HG02852 (cell line): ENCODE data around the gene FARS2.

ENCODE experiments used
- ATAC-seq: cut with Tn5 transposase; IDR thresholded peaks from one replicate; pipeline ENCODE4 v1.9.1; 2021; ENCODE audit warnings: mild to moderate bottlenecking, moderate library complexity; ENCODE audit not compliant: unreplicated experiment

Gene FARS2

DNA sequence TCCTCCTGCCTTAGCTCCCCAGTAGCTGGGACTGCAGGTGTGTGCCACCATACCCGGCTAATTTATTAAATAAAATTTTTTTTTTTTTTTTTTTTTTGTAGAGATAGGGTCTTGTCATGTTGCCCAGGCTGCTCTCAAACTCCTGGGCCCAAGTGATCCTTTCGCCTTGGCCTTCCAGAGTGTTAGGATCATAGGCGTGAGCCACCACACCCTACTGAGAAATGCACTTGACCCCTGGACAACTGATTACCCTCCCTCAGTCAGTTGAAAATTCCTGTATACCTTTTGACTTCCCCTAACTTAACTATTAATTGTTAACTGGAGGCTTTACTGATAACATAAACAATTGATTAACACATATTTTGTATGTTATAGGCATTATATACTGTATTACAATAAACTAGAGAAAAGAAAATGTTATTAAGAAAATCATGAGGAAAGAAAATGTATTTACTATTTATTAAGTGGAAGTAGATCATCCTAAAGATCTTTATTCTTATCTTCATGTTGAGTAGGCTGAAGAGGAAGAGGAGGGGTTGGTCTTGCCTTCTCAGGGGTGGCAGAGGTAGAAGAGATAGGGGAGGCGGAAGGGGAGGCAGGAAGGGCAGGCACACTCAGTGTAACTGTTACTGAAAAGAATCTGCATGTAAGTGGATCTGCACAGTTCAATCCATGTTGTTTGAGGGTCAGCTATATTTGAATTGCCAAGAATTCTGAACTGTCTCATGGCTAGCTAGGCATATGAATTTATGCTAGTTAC, 104.3 kb downstream of the FARS2 start:
- ATAC-seq, result no peak

DNA sequence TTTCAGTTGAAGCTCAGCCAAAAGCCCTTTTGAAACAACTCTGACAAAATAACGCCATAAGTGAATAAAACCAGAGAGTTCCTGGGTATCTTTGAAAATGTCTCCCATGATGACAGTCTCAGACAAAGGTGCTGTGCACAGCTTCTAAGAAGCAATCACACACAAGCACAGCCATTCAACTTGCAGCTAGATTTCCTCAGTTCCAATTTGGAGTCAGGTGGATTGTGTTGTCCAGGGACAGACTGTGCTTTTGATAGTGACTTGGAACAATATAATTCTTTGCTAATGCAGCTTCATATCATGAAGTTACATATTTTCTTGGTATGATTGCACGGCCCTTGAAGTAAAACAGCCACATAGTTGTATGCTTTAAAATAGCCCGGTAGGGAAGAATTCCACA, 105.6 kb downstream of the FARS2 start:
- ATAC-seq, result no peak

DNA sequence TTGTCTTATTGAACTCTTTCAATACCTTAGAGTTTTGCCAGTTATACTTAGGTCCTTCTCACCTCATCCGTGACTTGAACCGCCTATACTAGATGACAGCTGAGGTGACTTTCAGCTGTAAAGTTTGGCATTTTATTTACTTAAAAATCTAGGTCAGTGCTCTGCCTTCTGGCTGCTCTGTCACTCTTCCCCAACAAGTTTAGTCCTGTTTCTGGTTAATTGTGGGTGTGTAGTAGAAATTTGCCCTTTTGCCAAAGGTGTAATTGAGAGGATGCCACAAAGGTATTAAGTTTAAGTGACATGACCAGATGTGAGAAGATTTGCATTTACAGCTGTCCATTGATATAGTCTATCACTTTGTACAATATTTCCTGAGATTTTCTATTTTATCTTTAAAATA, 106.2 kb downstream of the FARS2 start:
- no peak for ATAC-seq

DNA sequence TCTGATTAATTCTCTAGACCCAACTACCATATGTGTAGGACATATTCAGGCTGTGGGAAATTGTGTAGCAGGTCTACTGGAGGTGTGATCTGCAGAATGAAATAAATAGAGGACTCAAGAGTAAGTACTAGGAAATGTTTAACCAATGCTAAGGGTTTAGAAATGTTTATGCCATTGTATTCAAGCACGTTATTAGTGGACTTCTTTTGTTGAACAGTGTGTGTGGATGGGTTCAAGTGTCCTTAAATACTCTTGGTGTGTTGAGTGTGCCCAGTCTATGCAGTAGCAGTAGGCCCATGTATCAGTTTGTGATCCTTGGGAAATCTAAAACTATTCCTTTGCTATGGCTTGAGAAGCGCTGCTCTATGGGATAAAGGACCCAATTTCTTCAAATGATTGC, 112.1 kb downstream of the FARS2 start:
- ATAC-seq, result no peak

DNA sequence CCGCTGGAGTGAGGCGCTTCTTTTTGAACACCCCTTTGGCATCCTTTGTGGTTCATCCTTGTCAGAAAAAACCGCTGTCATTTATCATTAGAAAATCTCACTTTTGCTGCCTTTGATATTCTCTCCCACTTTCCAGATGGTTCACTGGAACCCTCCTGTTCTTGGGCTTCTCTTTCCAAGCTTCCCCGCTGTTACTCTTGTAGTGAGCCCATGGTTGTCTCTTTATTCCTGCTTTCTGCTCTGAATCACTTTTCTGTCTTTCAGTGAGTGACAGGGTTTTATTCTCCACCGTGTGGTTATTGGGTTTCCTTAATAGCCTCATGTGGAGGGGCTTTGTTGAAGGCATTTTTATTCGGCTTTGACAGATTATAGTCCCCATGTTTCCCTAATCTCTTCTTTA, 117.0 kb downstream of the FARS2 start:
- ATAC-seq, result no peak

DNA sequence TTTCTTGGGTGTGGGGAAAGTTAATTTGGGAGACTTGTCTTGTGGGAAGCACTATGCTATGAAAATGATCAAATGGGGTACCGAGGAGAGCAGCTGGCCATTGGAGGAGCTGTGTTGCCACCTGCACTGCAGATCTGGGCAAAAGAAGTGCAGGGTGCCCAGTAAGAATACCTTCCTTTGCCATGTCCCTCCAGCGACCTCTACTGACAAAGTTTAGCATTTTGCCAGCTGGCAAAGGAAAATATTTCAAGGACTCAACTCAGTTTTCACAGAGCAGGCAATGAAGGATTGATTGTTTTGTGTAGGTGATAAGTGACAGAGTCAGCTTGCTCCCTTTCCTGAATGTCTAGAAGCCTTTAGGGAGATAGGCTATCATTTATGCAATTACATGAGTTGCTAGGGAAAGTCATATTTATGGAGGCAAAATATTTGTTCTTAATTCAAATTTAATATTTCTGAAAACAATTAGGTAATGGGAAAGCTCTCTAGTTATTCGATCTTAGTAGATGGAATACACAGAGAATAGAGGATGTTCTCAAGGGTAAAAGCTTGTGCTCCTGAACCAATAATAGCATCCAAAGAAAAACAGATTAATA, 118.4 kb downstream of the FARS2 start:
- ATAC-seq, result no peak

DNA sequence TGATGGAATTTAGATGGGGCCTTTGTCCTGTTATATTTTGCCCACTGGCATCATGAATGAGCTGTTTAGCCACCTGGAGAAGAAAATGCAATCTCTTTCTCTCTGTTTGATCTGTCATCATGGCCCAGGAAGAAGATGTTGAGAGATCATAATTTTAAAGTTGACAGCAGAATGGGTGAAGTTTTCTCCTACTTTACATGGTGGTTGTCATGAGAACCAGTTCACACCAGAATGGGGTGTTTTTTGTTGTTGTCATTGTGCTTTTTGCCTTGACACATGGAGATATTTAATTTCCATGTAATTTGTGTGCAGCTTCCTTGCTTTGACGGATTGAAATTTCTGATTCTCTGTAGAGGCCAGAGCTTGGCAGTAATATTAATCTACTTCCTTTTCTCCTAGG, 122.5 kb downstream of the FARS2 start:
- no peak for ATAC-seq

DNA sequence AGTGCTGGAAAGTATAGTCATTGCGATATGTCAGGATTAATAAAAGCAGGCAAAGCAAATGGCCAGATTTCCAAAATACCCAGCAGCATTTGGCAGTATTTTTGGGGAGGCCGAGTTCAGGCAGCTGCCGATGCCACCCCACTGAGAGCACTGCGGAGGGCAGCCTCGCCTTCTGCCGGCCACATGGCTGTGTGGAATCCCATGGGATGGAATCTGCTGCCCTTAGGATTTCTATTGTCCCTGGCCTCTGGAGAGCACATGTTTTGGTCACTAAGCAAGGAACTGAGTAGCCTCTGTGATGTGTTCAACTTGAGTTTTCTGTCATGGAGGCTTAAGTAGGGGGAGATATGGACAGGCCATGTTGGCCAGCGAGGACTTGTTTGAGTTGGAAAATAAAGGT, 123.0 kb downstream of the FARS2 start:
- no peak for ATAC-seq

DNA sequence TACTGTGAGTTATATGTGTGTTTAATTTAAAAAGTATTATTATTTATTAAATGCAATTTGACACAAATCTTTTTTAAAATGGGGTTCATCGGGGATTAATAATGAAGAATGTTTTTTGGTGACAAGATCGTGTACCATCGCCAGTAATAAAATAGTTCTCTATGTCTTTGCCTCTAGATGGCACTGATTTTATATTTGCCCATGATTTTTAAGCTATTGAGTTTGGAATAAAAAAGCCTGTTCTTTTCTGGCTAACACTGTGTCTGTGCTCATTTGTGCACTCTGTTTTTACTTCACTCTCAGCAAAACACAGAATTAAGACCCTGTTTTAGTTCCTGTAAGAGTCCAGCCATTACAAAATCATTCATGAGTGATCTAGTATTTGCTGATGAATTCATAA, 127.0 kb downstream of the FARS2 start:
- no peak for ATAC-seq

DNA sequence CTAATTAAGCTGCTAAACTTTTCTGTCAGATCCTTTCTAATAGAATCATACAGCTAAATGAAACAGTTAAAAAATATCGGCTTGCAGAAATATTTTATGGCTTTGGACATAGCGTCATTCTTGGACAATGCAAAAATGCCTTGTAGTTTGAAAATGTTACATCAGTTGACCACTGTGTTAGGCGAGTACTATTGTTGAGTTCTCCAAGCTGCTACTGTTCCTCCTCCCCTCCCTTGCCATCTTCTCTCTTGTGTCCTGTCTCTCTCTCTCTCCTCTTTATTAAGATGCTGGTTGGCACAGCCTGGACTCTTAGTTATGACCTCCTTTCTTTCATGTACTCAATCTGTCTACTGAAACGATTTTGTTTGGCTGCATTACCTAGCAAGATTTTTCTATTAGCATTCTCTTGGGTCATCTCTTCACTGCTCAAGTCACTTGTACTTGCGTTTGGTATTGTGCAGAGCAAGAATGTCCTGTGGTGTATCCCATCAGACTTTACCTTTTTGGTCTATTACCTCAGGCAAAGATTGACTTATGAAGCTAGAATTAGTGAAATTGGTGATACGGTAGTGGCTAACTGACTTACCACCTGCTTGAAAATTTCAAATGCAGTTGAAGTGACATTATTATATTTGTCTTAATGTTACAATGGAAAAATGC, 127.9 kb downstream of the FARS2 start:
- no peak for ATAC-seq

DNA sequence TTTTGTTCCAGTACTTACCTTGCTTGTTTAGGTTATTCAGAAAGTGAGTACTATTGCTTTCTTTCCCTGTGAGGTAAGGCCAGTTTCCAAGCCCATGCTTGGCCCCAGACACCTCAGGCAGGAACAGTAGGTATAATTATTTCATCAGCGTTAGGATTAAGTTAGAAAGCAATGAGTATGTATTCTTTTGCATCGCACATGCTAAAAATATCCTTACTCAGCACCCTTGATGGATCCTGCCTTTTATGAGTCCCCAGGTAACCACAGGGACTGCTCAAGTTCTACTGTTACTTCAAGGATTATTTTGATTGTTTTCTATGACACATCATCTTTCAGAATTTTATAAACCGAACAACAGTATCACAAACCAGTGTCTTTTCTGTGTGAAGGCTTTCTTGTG, 128.9 kb downstream of the FARS2 start:
- ATAC-seq, result no peak

DNA sequence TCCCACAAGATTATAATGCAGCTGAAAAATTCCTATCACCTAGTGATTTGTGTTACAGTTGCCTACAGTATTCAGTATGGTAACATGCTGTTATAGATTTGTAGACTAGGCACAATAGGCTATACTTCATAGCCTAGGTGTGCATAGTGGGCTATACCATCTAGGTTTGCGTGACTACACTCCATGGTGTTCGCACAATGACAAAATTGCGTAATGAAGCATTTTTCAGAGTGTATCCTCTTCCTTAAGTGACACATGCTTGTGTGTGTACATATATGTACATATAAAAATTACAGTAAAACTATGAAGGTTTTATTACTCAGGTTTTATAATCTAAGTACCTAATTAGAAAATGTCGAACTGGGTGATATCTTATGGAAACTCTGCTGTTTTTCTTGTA, 133.0 kb downstream of the FARS2 start:
- no peak for ATAC-seq

DNA sequence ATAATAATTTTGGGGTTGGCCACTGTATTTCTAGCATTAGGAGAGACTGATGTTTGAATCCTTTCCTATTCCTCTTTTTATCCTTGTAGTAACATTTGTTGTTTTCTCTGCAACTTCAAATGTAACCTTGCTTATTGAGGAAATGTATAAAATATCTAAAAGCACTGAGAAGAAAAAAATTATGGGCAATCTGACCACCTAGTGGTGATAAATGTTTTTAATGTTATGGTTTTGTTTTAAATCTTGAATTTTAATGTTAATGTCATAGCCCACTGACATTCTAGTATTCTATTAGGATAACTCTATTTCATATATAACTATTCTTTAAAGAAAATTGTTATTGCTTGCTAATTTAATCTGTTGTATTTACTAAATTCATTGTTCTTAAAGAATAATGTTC, 134.4 kb downstream of the FARS2 start:
- ATAC-seq, result no peak

DNA sequence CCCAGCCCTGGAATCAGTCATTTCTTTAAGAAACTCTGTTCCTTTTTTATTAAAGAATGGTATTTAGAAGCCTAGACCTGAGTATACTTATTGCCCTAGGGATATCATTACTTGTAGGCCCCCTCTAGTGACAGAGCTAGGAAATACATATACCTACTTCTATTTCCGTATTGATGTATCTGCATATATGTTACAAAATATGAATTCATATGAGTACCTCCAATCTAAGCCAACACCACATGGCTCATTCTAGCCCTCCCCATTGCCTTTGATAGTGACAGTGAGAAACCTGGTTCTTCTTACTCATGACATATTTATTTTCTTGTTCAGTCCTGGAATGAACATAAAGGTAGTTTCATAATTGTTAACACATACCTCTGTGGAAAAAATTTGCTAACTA, 137.2 kb downstream of the FARS2 start:
- ATAC-seq, result no peak

DNA sequence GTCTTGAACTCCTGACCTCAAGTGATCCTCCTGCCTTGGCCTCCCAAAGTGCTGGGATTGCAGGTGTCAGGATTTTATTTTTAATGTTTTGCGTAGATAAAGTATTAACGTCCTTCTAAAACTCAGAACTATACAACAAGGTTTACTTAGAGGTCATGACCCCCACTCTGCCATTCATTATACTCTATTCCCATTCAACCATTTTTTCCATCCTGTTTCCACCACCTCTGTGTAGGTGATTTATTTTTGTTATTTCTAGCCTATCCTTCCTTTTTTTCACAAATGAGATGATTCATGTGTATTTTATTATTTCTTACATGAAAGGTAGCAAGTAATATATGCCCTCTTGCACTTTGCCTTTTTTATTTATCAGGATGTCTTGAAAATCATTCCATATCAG, 138.1 kb downstream of the FARS2 start:
- no peak for ATAC-seq

DNA sequence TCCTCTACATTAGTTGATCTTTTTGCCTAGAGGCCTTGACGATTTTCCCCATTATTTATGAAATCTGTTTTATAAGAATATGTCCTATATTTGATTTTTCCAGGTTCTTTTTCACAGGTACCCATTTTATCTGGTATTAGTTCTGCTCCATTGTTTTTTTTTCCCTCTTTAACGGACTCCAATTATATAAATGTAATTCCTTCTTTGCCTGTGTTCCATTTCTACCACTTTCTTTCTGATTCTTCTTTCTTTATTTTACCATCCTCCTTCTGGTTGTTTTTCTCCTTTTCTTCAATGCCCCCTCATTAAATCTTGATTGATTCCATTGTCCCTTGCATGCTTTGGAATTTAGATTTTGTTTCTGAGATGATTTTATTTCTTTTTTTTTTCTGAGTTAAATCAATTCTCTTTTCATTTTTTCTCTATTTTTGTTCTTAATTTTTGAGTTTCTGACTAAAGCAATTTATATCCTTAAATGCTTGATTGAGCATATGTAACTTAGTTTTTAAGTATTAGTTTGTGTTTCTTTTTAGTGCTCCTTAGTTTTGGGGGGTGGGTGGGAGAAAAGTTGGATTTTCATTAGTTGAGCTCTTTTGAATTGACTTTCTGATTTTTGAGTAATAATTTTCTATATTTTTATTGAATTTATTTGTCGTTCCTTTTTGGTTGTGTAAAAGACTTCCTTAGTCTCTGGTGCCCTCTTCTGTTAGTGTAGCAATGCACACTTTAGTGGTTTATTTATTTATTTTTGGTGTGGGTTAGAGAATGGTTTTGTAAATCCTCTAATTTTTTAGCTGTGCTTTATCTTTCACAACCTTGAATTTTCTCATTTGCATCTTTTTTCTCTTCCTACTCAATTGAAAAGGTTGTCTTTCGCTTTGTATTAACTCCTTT, 140.8 kb downstream of the FARS2 start:
- ATAC-seq, result no peak

DNA sequence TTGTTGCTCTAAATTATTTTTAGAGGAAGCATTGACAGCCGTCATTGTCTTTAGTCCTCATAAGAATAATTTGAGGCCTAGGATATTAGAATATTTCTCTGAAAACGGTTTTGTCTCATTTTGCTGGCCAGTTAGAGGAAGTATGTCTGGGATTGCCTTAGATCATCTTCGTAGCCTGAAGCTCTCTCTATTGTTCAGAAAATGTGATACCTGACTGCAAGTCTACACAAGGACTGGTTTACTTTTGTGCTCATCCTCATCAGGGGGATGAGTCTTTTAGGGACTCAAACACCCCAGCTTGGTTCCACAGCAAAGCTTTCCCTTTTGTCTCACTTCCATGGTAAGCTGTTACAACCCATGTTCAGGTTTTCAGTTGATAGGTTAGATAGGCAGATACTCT, 141.8 kb downstream of the FARS2 start:
- ATAC-seq, result no peak

DNA sequence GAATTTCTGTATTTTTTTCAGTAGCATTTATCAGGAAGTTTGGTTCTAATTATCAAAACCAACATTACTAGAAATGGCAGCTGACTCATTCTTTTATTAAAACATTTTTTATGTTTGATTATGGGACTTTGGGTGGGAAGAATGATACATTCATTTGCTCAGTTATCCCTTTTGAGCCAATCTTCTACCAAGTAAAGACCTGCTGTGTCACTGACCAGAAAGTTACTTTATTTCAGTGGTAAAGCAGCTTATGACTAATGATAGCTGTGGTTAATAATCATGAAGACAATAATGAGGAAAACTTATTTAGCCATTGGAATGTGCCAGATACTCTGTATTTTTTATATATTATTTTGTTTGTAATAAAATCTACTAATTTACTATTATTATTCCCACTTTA, 142.3 kb downstream of the FARS2 start:
- ATAC-seq, result no peak

DNA sequence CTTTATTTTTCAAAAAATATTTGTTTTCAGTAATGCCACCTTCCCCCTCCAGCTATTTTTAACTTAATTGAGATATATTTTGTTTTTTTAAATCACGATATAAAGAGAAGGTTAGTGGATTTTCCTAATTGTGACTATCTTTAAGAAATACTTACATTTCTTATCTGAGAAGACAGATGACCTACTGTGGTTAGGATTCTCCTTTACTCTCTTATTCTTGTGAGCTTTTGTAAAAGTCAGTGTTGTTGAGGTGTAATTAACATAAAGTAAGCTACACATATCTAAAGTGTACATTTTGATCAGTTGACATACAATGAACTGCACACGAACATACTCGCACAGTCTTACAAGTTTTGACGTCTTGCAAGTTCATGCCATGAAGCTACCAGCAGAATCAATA, 144.7 kb downstream of the FARS2 start:
- ATAC-seq, result no peak

DNA sequence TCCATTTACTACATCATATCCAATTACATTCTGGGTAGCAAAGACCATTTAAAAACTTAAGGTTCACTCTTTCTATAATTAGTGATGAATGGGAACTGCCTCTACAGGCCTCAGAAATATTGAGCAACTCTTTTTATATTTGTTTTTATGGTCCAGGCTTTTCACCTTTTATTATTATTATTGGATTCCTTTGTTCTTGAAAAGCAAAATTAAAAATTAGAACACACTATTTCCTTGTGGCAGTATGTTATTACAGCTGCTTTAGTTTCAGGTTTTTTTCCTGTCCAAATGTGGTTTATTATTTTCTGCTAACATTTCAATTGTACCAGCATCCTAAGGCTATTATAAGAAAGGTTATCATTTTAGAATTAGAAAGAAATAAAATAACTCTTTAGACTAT, 150.1 kb downstream of the FARS2 start:
- ATAC-seq, result no peak

DNA sequence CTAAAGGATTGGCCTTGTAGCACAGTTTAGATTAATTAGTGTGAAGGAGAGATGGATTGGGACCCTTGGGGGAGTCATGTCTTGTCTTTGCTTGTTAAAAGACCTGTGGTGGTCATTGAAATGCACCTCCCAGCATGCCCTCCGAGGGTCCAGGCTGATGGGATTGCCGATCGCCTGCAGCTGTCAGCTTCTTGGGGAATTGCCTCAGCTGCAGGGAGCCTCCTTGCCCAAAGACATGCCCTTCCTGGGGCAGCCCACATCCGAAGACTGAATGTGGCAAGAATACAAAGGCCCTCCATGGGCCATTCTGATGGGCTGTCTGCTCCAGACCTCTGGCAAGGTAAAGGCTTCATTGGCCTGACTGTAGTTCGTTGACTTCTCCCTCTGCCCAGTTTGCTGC, 150.7 kb downstream of the FARS2 start:
- ATAC-seq, result no peak
